Head of caudate nucleus (tissue), 42 donors: Measurements from ENCODE around the gene DDX39B.

Experiments
- DNase-seq, 42 donors: peaks; one replicate each; pipeline versions ENCODE4 v3.0.0 to v3.0.0-alpha.2; 2020 to 2021; ENCODE audit warnings: mixed read lengths in 7 of 42
- intact Hi-C: fragments of 100-400 bp; cut with DNase I; formaldehyde crosslinking; loops from one replicate; pipeline ENCODE4 v1.15.0; 2022

Gene DDX39B

GRCh38 chr6:31576897-31577578 is 35.2 kb upstream of the DDX39B start:
- DNase-seq = no peak
- intact Hi-C loops = no loop called here

- intact Hi-C loops = no loop called here
- DNase-seq = no peak
Observed at GRCh38 chr6:31575952-31576685, 34.3 kb upstream of the DDX39B start.

GRCh38 chr6:31575335-31575901 is 33.6 kb upstream of the DDX39B start, which contains the start of gene TNF:
TSS of gene TNF (plus strand) at chr6:31575565. CDS start at chr6:31575742, 177 bp downstream.
- intact Hi-C loops = no loop called here
- DNase-seq = peak in 30 of 42 donors; percentile 12 to 67 (median 38)

GRCh38 chr6:31574106-31575061 is 32.6 kb upstream of the DDX39B start:
- no peak for DNase-seq
- intact Hi-C loops = no loop called here

DNA sequence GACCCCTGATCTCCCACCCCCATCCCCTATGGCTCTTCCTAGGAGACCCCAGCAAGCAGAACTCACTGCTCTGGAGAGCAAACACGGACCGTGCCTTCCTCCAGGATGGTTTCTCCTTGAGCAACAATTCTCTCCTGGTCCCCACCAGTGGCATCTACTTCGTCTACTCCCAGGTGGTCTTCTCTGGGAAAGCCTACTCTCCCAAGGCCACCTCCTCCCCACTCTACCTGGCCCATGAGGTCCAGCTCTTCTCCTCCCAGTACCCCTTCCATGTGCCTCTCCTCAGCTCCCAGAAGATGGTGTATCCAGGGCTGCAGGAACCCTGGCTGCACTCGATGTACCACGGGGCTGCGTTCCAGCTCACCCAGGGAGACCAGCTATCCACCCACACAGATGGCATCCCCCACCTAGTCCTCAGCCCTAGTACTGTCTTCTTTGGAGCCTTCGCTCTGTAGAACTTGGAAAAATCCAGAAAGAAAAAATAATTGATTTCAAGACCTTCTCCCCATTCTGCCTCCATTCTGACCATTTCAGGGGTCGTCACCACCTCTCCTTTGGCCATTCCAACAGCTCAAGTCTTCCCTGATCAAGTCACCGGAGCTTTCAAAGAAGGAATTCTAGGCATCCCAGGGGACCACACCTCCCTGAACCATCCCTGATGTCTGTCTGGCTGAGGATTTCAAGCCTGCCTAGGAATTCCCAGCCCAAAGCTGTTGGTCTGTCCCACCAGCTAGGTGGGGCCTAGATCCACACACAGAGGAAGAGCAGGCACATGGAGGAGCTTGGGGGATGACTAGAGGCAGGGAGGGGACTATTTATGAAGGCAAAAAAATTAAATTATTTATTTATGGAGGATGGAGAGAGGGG is 31.7 kb upstream of the DDX39B start:
- no peak for DNase-seq
- intact Hi-C loops = no loop called here

DNA sequence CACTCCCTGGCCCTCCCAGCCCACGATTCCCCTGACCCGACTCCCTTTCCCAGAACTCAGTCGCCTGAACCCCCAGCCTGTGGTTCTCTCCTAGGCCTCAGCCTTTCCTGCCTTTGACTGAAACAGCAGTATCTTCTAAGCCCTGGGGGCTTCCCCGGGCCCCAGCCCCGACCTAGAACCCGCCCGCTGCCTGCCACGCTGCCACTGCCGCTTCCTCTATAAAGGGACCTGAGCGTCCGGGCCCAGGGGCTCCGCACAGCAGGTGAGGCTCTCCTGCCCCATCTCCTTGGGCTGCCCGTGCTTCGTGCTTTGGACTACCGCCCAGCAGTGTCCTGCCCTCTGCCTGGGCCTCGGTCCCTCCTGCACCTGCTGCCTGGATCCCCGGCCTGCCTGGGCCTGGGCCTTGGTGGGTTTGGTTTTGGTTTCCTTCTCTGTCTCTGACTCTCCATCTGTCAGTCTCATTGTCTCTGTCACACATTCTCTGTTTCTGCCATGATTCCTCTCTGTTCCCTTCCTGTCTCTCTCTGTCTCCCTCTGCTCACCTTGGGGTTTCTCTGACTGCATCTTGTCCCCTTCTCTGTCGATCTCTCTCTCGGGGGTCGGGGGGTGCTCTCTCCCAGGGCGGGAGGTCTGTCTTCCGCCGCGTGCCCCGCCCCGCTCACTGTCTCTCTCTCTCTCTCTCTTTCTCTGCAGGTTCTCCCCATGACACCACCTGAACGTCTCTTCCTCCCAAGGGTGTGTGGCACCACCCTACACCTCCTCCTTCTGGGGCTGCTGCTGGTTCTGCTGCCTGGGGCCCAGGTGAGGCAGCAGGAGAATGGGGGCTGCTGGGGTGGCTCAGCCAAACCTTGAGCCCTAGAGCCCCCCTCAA is 30.5 kb upstream of the DDX39B start, which contains the start of gene LTA:
LTA (plus strand) TSS at position 249 of the 871 bp plus-strand sequence; CDS start at position 703, 454 bp downstream.
- DNase-seq = no peak
- intact Hi-C loops = no loop called here

DNA sequence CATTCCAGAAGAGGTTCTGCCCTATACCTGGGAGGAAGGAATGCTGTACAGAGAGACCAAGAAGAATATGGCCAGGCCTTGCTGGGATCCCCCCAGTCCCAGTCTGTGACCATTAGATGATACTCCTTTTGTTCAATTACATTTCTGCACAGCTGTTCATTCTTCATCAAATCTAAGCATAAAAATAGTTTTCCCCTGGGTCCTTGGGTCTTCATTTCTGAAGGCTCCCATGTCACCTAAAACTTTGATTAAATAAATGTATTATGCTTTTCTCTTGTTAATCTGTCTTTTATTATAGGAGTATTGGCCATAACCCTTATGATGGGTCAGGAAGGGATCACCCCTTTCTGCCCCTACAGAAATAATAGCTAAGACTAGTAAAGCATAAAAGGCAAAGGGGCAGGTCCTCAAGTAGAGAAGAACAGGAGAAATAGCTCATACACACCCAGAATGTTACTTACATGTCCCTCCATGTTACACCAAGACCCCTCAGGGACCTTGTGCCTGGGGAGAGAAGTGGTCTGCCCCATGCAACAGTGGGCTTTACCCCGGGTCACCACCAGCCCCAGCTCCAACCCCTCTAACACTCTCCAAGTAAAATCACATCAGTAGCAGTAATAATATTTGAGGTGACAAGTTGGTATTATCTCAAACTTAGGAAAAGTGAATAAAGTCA is 28.2 kb upstream of the DDX39B start:
- intact Hi-C loops = no loop called here
- DNase-seq = no peak

GRCh38 chr6:31568537-31568961 is 26.7 kb upstream of the DDX39B start:
- DNase-seq = no peak
- intact Hi-C loops = no loop called here

DNA sequence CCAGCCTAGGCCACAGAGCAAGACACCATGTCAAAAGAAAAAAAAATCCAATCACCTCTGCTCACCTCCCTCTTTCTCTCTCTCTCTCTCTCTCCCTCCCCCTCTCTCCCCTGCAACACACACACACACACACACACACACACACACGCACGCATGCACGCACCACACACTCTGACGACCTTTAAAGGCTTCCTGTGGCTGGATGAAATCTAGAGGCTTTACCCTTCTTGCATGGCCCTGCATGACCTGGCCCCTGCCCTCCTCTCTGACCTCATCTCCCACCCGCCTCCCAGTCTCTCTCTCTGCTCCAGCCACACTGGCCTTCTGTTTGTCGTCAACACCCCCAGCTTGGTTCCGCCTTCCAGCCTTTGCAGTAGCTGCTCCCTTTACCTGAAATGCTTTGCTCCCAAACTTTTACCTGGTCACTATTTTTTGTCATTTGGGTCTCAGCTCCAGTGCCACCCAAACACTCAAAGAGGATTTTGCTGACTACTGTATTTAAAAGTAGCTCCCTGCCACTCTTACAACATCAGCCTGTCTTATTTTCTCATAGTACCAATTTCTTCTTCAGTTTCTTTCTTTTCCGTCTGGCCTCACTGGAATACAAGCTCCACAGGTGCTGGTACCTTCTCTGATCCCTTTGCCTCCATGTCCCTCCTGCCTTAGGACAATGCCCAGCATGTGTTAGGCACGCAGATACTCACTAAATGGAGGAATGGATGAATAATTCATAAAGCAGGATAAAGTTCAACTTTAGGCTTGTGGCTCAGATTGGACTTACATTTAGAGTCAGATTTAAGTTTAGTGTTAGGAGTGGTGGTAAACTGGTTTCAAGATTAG is 25.9 kb upstream of the DDX39B start:
- intact Hi-C loops = no loop called here
- no peak for DNase-seq

GRCh38 chr6:31560697-31561058 is 18.9 kb upstream of the DDX39B start:
- no peak for DNase-seq
- intact Hi-C loops = no loop called here

DNA sequence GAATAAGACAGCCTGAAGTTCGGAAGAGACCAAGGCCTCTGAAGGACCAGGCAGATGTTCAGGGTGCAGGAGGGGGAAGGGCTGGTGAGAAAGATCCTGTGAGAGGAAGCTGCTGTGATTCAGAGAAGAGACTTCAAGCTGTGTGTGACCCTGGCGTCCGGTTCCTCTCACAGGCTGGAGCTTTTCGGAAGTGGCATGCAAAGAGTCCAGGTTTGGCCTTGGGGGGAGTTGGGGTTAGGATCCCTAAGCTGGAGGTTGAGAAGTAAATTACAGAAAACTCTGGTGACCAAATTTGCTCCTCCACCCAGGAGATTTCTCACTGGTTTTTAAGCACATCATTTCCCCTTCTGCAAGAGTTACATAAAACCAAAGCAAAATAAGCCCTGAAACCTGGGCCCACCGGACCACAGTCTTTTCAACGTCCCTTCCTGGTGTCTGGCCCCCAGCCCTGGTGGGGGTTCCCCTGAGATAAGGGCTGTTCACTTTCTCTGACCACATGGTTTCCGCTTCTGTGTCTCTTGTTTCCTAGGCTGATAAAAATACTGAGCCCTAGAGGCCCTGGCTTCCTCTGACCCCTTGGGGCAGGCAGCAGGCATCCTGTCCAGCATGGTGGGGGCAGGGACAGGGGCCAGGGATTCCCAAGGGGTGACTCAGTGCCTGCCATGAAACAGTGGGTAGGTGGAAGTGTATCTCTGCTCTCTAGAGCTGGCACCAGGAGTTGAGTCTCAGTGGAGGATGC is 18.3 kb upstream of the DDX39B start:
- intact Hi-C loops = no loop called here
- DNase-seq = peak in 22 of 42 donors; percentile 24 to 68 (median 46)

DNA sequence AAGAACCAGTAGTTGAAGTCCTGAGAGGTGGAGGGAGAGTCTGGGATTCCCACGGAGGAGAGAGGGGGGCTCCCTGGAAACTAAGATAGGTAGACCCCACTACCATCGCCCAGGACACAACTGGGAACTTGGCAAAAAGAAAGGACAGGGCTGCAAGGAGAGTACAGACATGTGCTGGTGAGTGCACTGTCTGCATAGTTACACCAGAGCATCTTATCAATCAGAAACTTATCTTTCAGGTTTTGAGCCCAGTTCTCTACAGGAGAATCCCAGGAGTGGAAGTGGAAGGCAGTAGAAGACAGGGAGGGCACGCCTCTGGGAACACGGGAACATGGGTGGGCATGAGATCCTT is 17.8 kb upstream of the DDX39B start:
- intact Hi-C loops = no loop called here
- no peak for DNase-seq

GRCh38 chr6:31558631-31559500 is 17.1 kb upstream of the DDX39B start:
- DNase-seq = peak; percentile 26 to 88 (median 65)
- intact Hi-C loops = no loop called here

- intact Hi-C loops = no loop called here
- DNase-seq = no peak
Observed at GRCh38 chr6:31558318-31558625, 16.5 kb upstream of the DDX39B start.
